GM12872 (cell line): ENCODE measurements around the gene RNF25.

Source experiments
- CTCF ChIP-seq: IDR thresholded peaks from 3 replicates; pipeline ENCODE4 v1.5.1; 2011; ENCODE audit warnings: low read depth, mild to moderate bottlenecking, low read length, moderate library complexity; ENCODE audit not compliant: insufficient read depth

Gene RNF25

DNA sequence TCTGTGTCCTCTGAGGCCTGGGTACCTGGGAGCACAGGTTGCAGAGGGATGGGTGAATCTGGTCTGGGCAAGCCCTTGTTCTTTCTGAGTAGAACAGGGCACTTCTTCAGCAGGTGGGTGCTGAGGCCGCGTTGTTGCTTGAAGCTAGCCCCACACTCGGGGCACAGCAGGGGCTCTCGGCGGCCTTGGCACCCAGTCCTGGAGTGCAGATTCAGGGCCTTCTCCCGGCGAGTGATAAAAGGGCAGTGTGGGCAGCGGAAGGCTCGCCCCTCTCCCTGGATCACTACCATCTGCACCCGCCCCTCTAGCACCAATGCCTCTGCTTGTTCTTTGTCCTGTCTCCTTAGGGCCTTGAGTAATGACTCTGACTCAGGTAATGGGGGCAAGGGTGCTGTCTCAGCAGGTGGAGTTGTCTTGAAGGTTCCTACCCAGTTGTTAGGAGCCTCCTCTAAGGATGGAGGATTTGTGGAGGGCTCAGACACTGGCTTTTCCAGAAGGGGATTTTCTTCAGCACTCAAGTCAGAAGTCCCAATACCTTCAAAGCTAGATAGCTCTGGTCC lies 28.0 kb downstream of the RNF25 start:
- TF ChIP-seq CTCF = no peak

DNA sequence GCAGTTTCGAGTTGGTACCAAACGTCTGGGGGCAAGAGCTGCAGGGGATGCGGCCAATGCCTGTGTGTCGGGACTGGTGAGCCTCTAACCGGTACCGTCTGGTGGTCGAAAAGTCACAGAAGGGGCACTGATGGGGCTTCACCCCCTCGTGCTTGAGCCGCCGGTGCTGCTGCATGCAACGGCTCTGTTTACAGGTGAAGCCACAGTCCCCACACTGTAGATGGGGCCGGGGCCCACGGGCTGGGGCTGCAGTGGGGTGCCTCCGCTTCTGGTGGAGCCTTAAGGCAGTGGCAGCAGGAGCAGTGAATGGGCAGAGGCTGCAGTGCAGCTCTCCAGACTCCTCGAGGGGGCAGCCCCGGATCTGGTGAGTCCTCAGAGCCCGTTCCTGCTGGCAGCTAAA lies 29.0 kb downstream of the RNF25 start:
- no peak for TF ChIP-seq CTCF

- TF ChIP-seq CTCF = no peak
These were observed 29.6 kb downstream of the RNF25 start for GRCh38 chr2:218642121-218642656.

DNA sequence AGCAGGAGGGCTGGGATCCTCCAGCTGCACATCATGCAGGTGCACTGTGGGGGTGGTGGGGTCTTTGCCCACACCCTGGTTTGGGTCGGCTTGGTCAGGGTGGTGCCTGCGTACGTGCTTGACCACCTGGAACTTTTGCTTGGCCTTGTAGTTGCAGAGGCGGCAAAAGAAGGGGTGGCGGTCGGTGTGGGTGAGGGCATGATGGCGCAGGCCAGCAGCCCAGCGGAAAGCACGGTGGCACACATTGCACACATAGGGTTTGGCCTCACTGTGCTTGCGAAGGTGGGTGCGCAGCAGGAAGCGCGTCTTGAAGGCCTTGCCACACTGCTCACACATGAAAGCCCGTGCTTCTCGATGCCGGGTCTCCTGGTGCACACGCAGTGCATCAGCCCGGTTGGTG lies 33.4 kb downstream of the RNF25 start:
- TF ChIP-seq CTCF = no peak

DNA sequence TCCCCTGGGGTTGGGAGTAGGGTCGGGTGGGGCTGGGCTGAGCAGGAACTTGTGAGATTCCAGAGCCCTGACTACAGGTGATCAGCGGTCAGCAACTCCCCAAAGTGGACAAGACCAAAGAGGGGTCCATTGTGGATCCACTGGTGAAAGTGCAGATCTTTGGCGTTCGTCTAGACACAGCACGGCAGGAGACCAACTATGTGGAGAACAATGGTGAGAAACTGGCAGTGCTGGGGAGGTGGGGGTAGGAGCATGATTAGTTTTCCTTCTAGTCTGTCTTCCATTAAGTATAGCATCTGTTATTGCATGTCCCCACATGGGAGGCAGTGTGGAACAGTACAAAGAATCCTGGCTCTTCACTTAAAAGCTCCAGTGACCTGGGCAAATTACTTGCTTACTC lies 36.1 kb downstream of the RNF25 start:
- no peak for TF ChIP-seq CTCF

DNA sequence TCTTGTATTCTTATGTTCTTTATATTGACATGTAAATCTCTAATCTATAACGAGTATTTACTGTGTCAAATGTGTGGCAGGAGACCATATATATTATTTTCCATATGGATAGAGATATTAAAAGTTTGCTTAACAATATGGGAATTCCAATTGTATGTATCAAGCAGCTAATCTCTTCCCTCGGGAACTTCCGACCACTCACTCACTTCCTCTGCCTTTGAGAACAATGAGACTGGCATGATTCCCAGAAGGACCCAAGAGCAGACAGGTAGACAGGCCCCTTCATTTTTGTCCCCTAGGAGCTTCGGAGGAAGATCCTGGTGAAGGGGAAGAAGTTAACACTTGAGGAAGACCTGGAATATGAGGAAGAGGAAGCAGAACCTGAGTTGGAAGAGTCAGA lies 40.0 kb downstream of the RNF25 start:
- no peak for TF ChIP-seq CTCF

GRCh38 chr2:218627939-218628338 lies 43.9 kb downstream of the RNF25 start:
- TF ChIP-seq CTCF = no peak
